Neuronal stem cell (in vitro differentiated cells): Measurements from ENCODE around the gene CFAP54.

Experiments used
- DNase-seq: peaks from one replicate; pipeline ENCODE4 v3.0.0-alpha.2; 2013; ENCODE audit warnings: low spot score
- H2AFZ ChIP-seq: one replicate; pipeline ENCODE4 v1.6.1; 2013; ENCODE audit warnings: mild to moderate bottlenecking, low read length, inconsistent platforms
- H2AK5ac ChIP-seq: 2 replicates; pipeline ENCODE4 v1.6.1; 2013; ENCODE audit warnings: low read depth, mild to moderate bottlenecking, inconsistent platforms, low read length, moderate library complexity, mixed read lengths
- H2BK120ac ChIP-seq: 2 replicates; pipeline ENCODE4 v1.6.1; 2013; ENCODE audit warnings: low read depth, mild to moderate bottlenecking, inconsistent platforms, low read length, moderate library complexity, mixed read lengths
- H2BK12ac ChIP-seq: one replicate; pipeline ENCODE4 v1.6.1; 2013; ENCODE audit warnings: low read length, inconsistent platforms
- H2BK15ac ChIP-seq: 2 replicates; pipeline ENCODE4 v1.6.1; 2013; ENCODE audit warnings: mild to moderate bottlenecking, low read length, inconsistent platforms, mixed read lengths
- H2BK5ac ChIP-seq: one replicate; pipeline ENCODE4 v1.6.1; 2013; ENCODE audit warnings: inconsistent platforms, mild to moderate bottlenecking, low read length, moderate library complexity
- H3K14ac ChIP-seq: one replicate; pipeline ENCODE4 v1.6.1; 2013; ENCODE audit warnings: low read length, inconsistent platforms
- H3K18ac ChIP-seq: 2 replicates; pipeline ENCODE4 v1.6.1; 2013; ENCODE audit warnings: low read length, inconsistent platforms
- H3K23ac ChIP-seq: 2 replicates; pipeline ENCODE4 v1.6.1; 2013; ENCODE audit warnings: low read depth, mild to moderate bottlenecking, mixed read lengths, low read length, inconsistent platforms; ENCODE audit not compliant: poor library complexity
- H3K27ac ChIP-seq: replicated peaks from 3 replicates; pipeline ENCODE4 v1.5.1; 2013; ENCODE audit warnings: low read length, inconsistent platforms
- H3K27me3 ChIP-seq, 3 experiments: 2 replicates each; pipeline ENCODE4 v1.6.1; 2013; ENCODE audit warnings: low read length in 3 of 3, mild to moderate bottlenecking in 2 of 3, inconsistent platforms in 1 of 3, low read depth in 1 of 3, mixed read lengths in 1 of 3, moderate library complexity in 1 of 3; ENCODE audit not compliant: control insufficient read depth in 3 of 3, insufficient read depth in 3 of 3
- H3K36me3 ChIP-seq, 2 donors: replicated peaks in 1 of 2; 2 replicates each; pipeline ENCODE4 v1.6.1; 2013; ENCODE audit warnings: low read length in 2 of 2; ENCODE audit not compliant: control insufficient read depth in 2 of 2, insufficient read depth in 2 of 2
- H3K4ac ChIP-seq: 2 replicates; pipeline ENCODE4 v1.6.1; 2013; ENCODE audit warnings: inconsistent platforms, mild to moderate bottlenecking, low read length, moderate library complexity
- H3K4me1 ChIP-seq, 2 donors: 1 replicate in 1 of 2; 2 replicates in 1 of 2; pipeline ENCODE4 v1.6.1; 2013; ENCODE audit warnings: low read length in 2 of 2, low read depth in 1 of 2; ENCODE audit not compliant: control insufficient read depth in 2 of 2, insufficient read depth in 1 of 2
- H3K4me2 ChIP-seq: one replicate; pipeline ENCODE4 v1.6.1; 2013; ENCODE audit warnings: mild to moderate bottlenecking, low read length, inconsistent platforms; ENCODE audit not compliant: insufficient read depth, poor library complexity, severe bottlenecking
- H3K4me3 ChIP-seq, 2 donors: 2 replicates each; pipeline ENCODE4 v1.5.1; 2013; ENCODE audit warnings: low read length in 2 of 2, mild to moderate bottlenecking in 2 of 2, inconsistent platforms in 1 of 2, moderate library complexity in 1 of 2
- H3K79me1 ChIP-seq: one replicate; pipeline ENCODE4 v1.6.1; 2013; ENCODE audit warnings: low read depth, mild to moderate bottlenecking, inconsistent platforms, low read length, moderate library complexity
- H3K9ac ChIP-seq: one replicate; pipeline ENCODE4 v1.6.1; 2013; ENCODE audit warnings: mild to moderate bottlenecking, low read depth, low read length, inconsistent platforms; ENCODE audit not compliant: poor library complexity
- H3K9me3 ChIP-seq, 2 donors: replicated peaks in 1 of 2; 2 replicates each; pipeline versions ENCODE3 to v1.6.1; 2013; ENCODE audit warnings: low read length in 2 of 2, mild to moderate bottlenecking in 2 of 2, inconsistent platforms in 1 of 2, low read depth in 1 of 2, mixed read lengths in 1 of 2, moderate library complexity in 1 of 2; ENCODE audit not compliant: control insufficient read depth in 2 of 2, insufficient read depth in 1 of 2
- H4K8ac ChIP-seq: one replicate; pipeline ENCODE4 v1.6.1; 2013; ENCODE audit warnings: low read depth, mild to moderate bottlenecking, inconsistent platforms, low read length, moderate library complexity
- H4K91ac ChIP-seq: one replicate; pipeline ENCODE4 v1.6.1; 2013; ENCODE audit warnings: low read length, low read depth, mild to moderate bottlenecking, inconsistent platforms; ENCODE audit not compliant: poor library complexity
- WGBS, 2 donors: extraction: QIAGEN DNeasy Blood & Tissue Kit; methylation state at CpG; one replicate each; pipeline ENCODE4 v1.1.7; 2013; ENCODE audit warnings: missing lambda C conversion rate in 2 of 2, mixed read lengths in 1 of 2; ENCODE audit not compliant: insufficient read length in 2 of 2, insufficient replicate concordance in 1 of 2; ENCODE audit errors: extremely low coverage in 2 of 2; 5-methylcytosine and 5-hydroxymethylcytosine counted together

CFAP54 gene

GRCh38 chr12:96892104-96892503 is 402.7 kb downstream of the CFAP54 start:
- no peak overlapping the region for H3K9ac ChIP-seq

DNA sequence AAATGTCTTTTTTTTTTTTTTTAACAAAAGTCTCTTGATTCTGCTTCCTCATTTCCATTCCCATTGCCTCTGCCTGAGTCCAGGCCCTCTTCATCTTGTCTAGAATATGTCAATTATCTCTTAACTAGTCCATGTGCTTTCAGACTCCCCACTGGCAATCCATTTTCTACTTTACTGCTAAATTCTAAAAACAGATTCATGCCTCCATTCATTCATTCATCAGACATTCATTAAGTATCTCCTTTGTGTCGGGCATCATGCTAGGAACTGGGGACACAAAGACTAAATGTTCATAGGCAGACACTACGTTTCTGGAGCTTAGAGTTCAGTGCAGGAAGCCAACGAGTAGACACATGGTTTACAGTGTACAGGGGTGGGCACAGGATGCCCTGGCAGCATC is 408.0 kb downstream of the CFAP54 start:
- Histone ChIP-seq H3K79me1 (no peaks in the 10 kb centered on the region), H2BK5ac (no peak overlapping the region), H2BK15ac (no peak overlapping the region), H4K8ac (no peak overlapping the region), H3K36me3 (no peaks in the 10 kb centered on the region), H3K23ac (no peak overlapping the region), H4K91ac (no peak overlapping the region), H3K9ac (no peak overlapping the region), H2BK12ac (no peak overlapping the region), H3K18ac (no peak overlapping the region), H2AFZ (no peak overlapping the region), H3K4me2 (no peak overlapping the region), H3K4ac (no peak overlapping the region), H3K14ac (no peak overlapping the region), H2BK120ac (no peak overlapping the region), H3K4me1 (no peaks in the 10 kb centered on the region), H3K27me3 (no peaks in the 10 kb centered on the region), H3K4me3 (no peak overlapping the region), H2AK5ac (peak overlapping the region; percentile 52), H3K9me3 (no peaks in the 10 kb centered on the region), H3K27ac (no peak overlapping the region)
- no peak for DNase-seq
- WGBS, 2 donors, result no CpG with 5 or more reads among the region's 3 CpGs

More at GRCh38 chr12:96892104-96892503, 402.7 kb downstream of the CFAP54 start:
- Histone ChIP-seq H3K79me1 (no peaks in the 10 kb centered on the region), H3K4me2 (no peak overlapping the region), H2BK15ac (no peak overlapping the region), H2BK5ac (no peak overlapping the region), H2BK12ac (no peak overlapping the region), H3K9me3 (no peaks in the 10 kb centered on the region), H3K18ac (no peak overlapping the region), H3K4me3 (no peak overlapping the region), H2AFZ (no peak overlapping the region), H3K27ac (no peak overlapping the region), H2BK120ac (no peak overlapping the region), H3K27me3 (no peaks in the 10 kb centered on the region), H3K23ac (no peak overlapping the region), H3K4ac (no peak overlapping the region), H2AK5ac (no peak overlapping the region), H4K91ac (no peak overlapping the region), H3K36me3 (no peaks in the 10 kb centered on the region), H3K4me1 (peaks cover 0 to 1% of the 10 kb centered on the region in 2 donors), H4K8ac (no peak overlapping the region), H3K14ac (no peak overlapping the region)
- WGBS, 2 donors, result no CpG with 5 or more reads among the region's 3 CpGs
- DNase-seq, result no peak

DNA sequence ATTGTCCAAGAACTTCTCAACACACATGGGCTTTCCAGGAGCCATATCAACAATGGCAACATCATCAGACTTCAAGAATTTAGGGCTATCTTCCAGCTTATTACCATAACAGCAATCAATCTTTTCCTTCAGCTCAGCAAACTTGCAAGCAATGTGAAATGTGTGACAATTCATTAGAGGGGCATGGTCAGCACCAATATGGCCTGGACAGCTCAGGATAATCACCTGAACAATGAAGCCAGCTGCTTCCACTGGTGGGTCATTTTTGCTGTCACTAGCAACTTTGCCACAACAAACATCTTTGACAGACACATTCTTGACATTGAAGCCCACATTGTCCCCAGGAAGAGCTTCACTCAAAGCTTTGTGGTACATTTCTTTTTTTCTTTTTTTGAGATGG is 411.8 kb downstream of the CFAP54 start:
- no peak overlapping the region for H3K18ac ChIP-seq
- H2AK5ac ChIP-seq, result no peak overlapping the region
- no peaks in the 10 kb centered on the region for H3K4me1 ChIP-seq
- H2BK5ac ChIP-seq, result no peak overlapping the region
- no peak overlapping the region for H2BK12ac ChIP-seq
- H2BK15ac ChIP-seq, result no peak overlapping the region
- no peak overlapping the region for H3K4ac ChIP-seq
- no peaks in the 10 kb centered on the region for H3K9me3 ChIP-seq
- no peaks in the 10 kb centered on the region for H3K79me1 ChIP-seq
- H3K27ac ChIP-seq, result no peak overlapping the region
- no peak overlapping the region for H3K14ac ChIP-seq
- H3K23ac ChIP-seq, result no peak overlapping the region
- no peak overlapping the region for H3K4me2 ChIP-seq
- no peak for DNase-seq
- H3K27me3 ChIP-seq, result no peaks in the 10 kb centered on the region
- H4K8ac ChIP-seq, result no peak overlapping the region
- H3K36me3 ChIP-seq, result no peaks in the 10 kb centered on the region
- no peak overlapping the region for H2AFZ ChIP-seq
- H2BK120ac ChIP-seq, result no peak overlapping the region
- no peak overlapping the region for H3K9ac ChIP-seq
- no peak overlapping the region for H4K91ac ChIP-seq
- H3K4me3 ChIP-seq, result no peak overlapping the region

DNA sequence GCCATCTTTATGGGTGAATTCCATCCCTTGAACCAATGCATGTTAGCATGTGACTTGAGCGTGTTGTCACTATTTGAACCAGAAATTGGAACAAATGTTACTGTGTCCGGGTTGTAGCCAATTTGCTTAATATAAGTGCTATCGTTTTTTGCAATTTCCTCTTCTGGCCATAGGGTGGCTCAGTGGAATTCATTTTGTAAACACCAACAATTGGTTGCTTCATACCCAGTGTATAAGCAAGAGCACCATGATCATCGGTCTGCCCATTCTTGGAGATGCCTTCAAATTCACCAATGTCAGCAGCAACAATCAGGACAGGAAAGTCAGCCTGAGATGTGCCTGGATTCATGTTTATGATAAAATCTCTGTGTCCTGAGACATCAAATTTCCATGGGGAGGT is 412.7 kb downstream of the CFAP54 start:
- peaks cover 0 to 2% of the 10 kb centered on the region in 2 donors for H3K9me3 ChIP-seq
- H3K79me1 ChIP-seq, result no peaks in the 10 kb centered on the region
- no peak overlapping the region for H4K91ac ChIP-seq
- no peak overlapping the region for H2BK15ac ChIP-seq
- no peak overlapping the region for H3K27ac ChIP-seq
- no peaks in the 10 kb centered on the region for H3K27me3 ChIP-seq
- H3K14ac ChIP-seq, result no peak overlapping the region
- no peak overlapping the region for H3K4me3 ChIP-seq
- peaks cover 1 to 3% of the 10 kb centered on the region in 2 donors for H3K4me1 ChIP-seq
- no peak overlapping the region for H2BK120ac ChIP-seq
- no CpG with 5 or more reads among the region's 4 CpGs for WGBS, 2 donors
- H4K8ac ChIP-seq, result no peak overlapping the region
- no peak overlapping the region for H3K9ac ChIP-seq
- no peak overlapping the region for H2BK12ac ChIP-seq
- no peaks in the 10 kb centered on the region for H3K36me3 ChIP-seq
- no peak overlapping the region for H3K4ac ChIP-seq
- H2AK5ac ChIP-seq, result no peak overlapping the region
- H3K4me2 ChIP-seq, result no peak overlapping the region
- no peak overlapping the region for H3K23ac ChIP-seq
- H2BK5ac ChIP-seq, result no peak overlapping the region
- no peak for DNase-seq
- H2AFZ ChIP-seq, result no peak overlapping the region
- H3K18ac ChIP-seq, result no peak overlapping the region
